Measurements from ENCODE around the gene PLEKHN1.
"Not testable (repeated sequence)": the region's sequence is repeated elsewhere in the genome, so short reads cannot be mapped to it uniquely, and the experiment has no call there.

GRCh38 chr1:1012736-1013104 is 46.4 kb downstream of the PLEKHN1 start:
- TF ChIP-seq SUZ12, TARDBP, ARNT, FOXK2, PKNOX1, ELF4, FOXA1, SP1 (IDR thresholded peaks at IDR 0.05): not testable (repeated sequence)

All from HEK293T (cell line).